Measurements from ENCODE around the gene NACC2.
A peak's percentile ranks its signal among the peaks of the same experiment; 100 is the strongest.

The NACC2 gene

DNA sequence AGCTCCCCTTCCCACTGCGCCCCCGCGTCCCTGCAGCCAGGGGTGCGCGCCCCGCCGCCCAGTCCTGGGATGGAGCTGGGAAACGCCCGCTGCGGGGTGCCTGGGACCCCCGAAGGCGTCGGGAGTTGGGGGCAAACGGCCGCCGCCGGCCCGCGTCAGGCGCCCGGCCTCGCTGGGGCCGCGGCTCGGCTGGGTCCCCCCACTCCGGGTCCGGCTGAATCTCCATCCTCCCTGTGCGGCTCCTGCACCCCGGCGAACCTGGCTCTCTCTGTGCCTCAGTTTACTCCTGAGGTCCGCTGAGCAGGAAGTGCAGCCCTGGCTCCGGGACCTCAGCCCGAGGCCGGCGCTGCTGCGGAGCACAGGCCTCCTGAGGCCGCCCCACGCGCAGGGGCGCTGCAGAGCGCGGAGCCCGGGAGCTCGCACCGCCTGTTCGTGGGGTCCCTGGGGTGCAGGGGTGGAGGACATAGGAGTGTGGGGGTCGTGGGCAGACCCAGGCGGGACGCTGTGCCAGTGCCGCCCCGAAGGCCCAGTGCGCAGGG lies 37.5 kb upstream of the NACC2 start (continued):
- TF ChIP-seq KLF1 (tag by site-specific recombination; IDR thresholded peaks at IDR 0.05) = no peak

DNA sequence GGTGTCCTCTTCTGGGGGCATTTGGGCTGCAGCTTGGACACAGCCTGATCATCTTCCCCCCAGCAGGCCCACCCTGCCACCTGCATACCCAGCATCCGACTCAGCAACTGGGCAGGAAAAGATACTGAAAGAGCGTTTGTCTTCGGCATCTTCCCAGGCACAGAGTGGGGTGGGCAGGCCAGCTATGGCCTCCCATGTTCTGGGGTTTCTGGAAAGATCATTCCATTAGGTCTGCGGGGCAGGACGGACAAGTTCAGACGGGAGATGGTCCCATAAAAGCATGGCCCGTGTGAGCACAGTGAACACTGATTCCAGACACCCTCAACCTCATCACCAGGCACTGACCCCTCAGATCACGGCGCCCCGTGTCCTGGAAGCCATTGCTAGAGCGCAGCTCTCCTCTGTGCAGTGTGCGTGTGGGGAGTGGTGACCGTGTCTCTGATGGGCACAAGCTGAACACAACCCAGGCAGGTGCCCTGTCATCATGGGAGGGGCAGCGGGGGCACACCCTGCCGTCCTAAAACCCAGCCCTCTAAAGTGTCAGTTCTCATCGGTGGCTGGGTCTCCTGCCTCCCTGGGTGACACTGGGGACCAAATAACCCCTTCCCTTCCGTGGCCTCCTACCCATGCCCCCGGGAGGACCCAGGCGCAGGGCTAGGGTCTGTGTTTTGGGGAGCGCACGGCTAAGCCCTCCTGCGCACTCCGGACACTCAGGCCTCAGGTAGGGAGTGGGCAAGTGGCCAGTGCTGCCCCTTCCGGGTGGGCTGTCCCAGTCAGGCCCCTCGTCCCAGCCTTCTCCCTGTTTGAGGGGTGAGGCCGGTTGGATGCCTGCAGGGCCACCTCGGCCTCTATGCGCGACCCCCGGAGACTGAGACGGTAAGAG lies 36.8 kb upstream of the NACC2 start:
- TF ChIP-seq, protein P1, sequence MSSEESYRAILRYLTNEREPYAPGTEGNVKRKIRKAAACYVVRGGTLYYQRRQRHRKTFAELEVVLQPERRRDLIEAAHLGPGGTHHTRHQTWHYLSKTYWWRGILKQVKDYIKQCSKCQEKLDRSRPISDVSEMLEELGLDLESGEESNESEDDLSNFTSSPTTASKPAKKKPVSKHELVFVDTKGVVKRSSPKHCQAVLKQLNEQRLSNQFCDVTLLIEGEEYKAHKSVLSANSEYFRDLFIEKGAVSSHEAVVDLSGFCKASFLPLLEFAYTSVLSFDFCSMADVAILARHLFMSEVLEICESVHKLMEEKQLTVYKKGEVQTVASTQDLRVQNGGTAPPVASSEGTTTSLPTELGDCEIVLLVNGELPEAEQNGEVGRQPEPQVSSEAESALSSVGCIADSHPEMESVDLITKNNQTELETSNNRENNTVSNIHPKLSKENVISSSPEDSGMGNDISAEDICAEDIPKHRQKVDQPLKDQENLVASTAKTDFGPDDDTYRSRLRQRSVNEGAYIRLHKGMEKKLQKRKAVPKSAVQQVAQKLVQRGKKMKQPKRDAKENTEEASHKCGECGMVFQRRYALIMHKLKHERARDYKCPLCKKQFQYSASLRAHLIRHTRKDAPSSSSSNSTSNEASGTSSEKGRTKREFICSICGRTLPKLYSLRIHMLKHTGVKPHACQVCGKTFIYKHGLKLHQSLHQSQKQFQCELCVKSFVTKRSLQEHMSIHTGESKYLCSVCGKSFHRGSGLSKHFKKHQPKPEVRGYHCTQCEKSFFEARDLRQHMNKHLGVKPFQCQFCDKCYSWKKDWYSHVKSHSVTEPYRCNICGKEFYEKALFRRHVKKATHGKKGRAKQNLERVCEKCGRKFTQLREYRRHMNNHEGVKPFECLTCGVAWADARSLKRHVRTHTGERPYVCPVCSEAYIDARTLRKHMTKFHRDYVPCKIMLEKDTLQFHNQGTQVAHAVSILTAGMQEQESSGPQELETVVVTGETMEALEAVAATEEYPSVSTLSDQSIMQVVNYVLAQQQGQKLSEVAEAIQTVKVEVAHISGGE (tag by site-specific recombination; conservative IDR thresholded peaks at IDR 0.05; ENCODE audit: low read depth) = no peak
- TF ChIP-seq KLF1 (tag by site-specific recombination; IDR thresholded peaks at IDR 0.05) = peak; percentile 81
- TF ChIP-seq, protein P2, sequence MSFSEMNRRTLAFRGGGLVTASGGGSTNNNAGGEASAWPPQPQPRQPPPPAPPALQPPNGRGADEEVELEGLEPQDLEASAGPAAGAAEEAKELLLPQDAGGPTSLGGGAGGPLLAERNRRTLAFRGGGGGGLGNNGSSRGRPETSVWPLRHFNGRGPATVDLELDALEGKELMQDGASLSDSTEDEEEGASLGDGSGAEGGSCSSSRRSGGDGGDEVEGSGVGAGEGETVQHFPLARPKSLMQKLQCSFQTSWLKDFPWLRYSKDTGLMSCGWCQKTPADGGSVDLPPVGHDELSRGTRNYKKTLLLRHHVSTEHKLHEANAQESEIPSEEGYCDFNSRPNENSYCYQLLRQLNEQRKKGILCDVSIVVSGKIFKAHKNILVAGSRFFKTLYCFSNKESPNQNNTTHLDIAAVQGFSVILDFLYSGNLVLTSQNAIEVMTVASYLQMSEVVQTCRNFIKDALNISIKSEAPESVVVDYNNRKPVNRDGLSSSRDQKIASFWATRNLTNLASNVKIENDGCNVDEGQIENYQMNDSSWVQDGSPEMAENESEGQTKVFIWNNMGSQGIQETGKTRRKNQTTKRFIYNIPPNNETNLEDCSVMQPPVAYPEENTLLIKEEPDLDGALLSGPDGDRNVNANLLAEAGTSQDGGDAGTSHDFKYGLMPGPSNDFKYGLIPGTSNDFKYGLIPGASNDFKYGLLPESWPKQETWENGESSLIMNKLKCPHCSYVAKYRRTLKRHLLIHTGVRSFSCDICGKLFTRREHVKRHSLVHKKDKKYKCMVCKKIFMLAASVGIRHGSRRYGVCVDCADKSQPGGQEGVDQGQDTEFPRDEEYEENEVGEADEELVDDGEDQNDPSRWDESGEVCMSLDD (tag by site-specific recombination; IDR thresholded peaks at IDR 0.05) = 0 out of 2 replicates have a peak, but pooled peaks have one; percentile 37
- no peak for TF ChIP-seq YY2 (tag by site-specific recombination; IDR thresholded peaks at IDR 0.05)
- TF ChIP-seq GLIS1 (tag by site-specific recombination; IDR thresholded peaks at IDR 0.05) = no peak
- peak; percentile 38; the same call in 1 of the 2 replicates for TF ChIP-seq ZBTB17 (tag by site-specific recombination; IDR thresholded peaks at IDR 0.05)
- no peak for TF ChIP-seq ZNF416 (tag by site-specific recombination; IDR thresholded peaks at IDR 0.05)
- no peak for TF ChIP-seq ZNF433 (tag by site-specific recombination; IDR thresholded peaks at IDR 0.05; ENCODE audit: low read depth)
- TF ChIP-seq ZBTB20 (tag by site-specific recombination; IDR thresholded peaks at IDR 0.05) = peak; percentile 85
- peak; percentile 44; the same call in 1 of the 2 replicates for TF ChIP-seq ZNF10 (tag by site-specific recombination; IDR thresholded peaks at IDR 0.05)
- TF ChIP-seq ZNF600 (tag by site-specific recombination; IDR thresholded peaks at IDR 0.05) = peak; percentile 93
- TF ChIP-seq, protein P3, sequence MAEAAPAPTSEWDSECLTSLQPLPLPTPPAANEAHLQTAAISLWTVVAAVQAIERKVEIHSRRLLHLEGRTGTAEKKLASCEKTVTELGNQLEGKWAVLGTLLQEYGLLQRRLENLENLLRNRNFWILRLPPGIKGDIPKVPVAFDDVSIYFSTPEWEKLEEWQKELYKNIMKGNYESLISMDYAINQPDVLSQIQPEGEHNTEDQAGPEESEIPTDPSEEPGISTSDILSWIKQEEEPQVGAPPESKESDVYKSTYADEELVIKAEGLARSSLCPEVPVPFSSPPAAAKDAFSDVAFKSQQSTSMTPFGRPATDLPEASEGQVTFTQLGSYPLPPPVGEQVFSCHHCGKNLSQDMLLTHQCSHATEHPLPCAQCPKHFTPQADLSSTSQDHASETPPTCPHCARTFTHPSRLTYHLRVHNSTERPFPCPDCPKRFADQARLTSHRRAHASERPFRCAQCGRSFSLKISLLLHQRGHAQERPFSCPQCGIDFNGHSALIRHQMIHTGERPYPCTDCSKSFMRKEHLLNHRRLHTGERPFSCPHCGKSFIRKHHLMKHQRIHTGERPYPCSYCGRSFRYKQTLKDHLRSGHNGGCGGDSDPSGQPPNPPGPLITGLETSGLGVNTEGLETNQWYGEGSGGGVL (tag by site-specific recombination; IDR thresholded peaks at IDR 0.05) = no peak
- peak; percentile 23; the same call in 1 of the 2 replicates for TF ChIP-seq GLIS2 (tag by site-specific recombination; IDR thresholded peaks at IDR 0.05)
- ChIA-PET CTCF (interaction anchor here (0.6 to 2.1 kb wide), 4 partner anchors 10 to 922 kb away, joined by 3 to 9 read pairs (median 4); no protein-coding TSS in a partner anchor), POLR2A (no interaction called here)
- Histone ChIP-seq H3K9me3 (ENCODE audit: control insufficient read depth, insufficient read depth, low read depth, low read length) (no peaks in the 10 kb centered on the region), H3K4me1 (ENCODE audit: control insufficient read depth, insufficient read depth, low read length) (no peaks in the 10 kb centered on the region), H3K27ac (ENCODE audit: extremely low read depth, low read depth, low read length) (no peak overlapping the region), H3K36me3 (ENCODE audit: control insufficient read depth in 2 of 2, insufficient read depth in 1 of 2, low read length in 2 of 2) (no peaks in the 10 kb centered on the region), H3K4me3 (ENCODE audit: low read depth, low read length) (no peak overlapping the region)

DNA sequence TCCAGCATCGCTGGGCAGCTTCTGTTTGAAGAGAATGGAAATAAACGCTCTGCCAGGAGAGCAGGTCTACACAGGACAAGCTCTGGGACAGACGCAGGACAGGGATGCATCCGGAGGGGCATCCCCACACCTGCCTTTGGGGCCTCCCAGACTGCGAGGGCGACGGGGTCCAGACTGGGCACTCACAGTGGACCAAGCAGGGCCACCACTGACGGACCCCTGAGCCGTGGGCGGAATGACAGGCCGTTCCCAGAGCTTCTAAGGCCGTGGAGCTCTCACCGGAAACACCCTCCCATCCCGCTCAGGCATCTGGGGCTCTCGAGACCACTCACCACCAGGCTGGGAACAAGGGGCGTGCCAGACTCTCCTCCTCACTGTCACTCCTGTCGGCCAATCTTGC lies 34.1 kb upstream of the NACC2 start:
- CTCF ChIA-PET = interaction anchor here (0.6 to 1.9 kb wide), 7 partner anchors 37 to 209 kb away, joined by 3 to 6 read pairs (median 4); no protein-coding TSS in a partner anchor
- Histone ChIP-seq H3K4me1 (ENCODE audit: control insufficient read depth, insufficient read depth, low read length) (no peaks in the 10 kb centered on the region), H3K27ac (ENCODE audit: extremely low read depth, low read depth, low read length) (no peak overlapping the region), H3K36me3 (ENCODE audit: control insufficient read depth in 2 of 2, insufficient read depth in 1 of 2, low read length in 2 of 2) (no peaks in the 10 kb centered on the region), H3K4me3 (ENCODE audit: low read depth, low read length) (no peak overlapping the region), H3K9me3 (ENCODE audit: control insufficient read depth, insufficient read depth, low read depth, low read length) (no peaks in the 10 kb centered on the region)
- POLR2A ChIA-PET = interaction anchor here (1.0 kb wide), 1 partner anchor 168 kb away, joined by 10 read pairs; the partner anchor contains the start of gene UBAC1
- no peak for TF ChIP-seq ZNF24 (tag by site-specific recombination; IDR thresholded peaks at IDR 0.05)
- no peak for TF ChIP-seq ZBTB48 (tag by site-specific recombination; IDR thresholded peaks at IDR 0.05)
- TF ChIP-seq ZNF202 (tag by site-specific recombination; IDR thresholded peaks at IDR 0.05; ENCODE audit: borderline replicate concordance) = no peak
- TF ChIP-seq, protein P4, sequence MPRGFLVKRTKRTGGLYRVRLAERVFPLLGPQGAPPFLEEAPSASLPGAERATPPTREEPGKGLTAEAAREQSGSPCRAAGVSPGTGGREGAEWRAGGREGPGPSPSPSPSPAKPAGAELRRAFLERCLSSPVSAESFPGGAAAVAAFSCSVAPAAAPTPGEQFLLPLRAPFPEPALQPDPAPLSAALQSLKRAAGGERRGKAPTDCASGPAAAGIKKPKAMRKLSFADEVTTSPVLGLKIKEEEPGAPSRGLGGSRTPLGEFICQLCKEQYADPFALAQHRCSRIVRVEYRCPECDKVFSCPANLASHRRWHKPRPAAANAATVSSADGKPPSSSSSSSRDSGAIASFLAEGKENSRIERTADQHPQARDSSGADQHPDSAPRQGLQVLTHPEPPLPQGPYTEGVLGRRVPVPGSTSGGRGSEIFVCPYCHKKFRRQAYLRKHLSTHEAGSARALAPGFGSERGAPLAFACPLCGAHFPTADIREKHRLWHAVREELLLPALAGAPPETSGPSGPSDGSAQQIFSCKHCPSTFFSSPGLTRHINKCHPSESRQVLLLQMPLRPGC (tag by site-specific recombination; IDR thresholded peaks at IDR 0.05) = no peak
- TF ChIP-seq, protein P5, sequence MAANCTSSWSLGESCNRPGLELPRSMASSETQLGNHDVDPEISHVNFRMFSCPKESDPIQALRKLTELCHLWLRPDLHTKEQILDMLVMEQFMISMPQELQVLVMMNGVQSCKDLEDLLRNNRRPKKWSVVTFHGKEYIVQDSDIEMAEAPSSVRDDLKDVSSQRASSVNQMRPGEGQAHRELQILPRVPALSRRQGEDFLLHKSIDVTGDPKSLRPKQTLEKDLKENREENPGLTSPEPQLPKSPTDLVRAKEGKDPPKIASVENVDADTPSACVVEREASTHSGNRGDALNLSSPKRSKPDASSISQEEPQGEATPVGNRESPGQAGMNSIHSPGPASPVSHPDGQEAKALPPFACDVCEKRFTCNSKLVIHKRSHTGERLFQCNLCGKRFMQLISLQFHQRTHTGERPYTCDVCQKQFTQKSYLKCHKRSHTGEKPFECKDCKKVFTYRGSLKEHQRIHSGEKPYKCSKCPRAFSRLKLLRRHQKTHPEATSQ (tag by site-specific recombination; IDR thresholded peaks at IDR 0.05) = no peak

Data from HEK293 (cell line).